B cell (primary cell): ENCODE measurements around the gene CPEB3. TPM values are rescaled to one million over a fixed set of nuclear protein-coding genes. Genes with fewer than 3 reads are reported as not detected.

Experiments used
- ATAC-seq: fragments of 200-7000 bp; cut with Tn5 transposase; one replicate; pipeline ENCODE4 v1.10.0; 2021; ENCODE audit warnings: low read depth, mild to moderate bottlenecking, moderate number of reproducible peaks, moderate library complexity
- CTCF ChIA-PET: fragments of 350-600 bp; sonication (Branson Sonifier 250); formaldehyde crosslinking; loops from one replicate; lab custom pipeline; 2021; ENCODE audit warnings: antibody characterized with exemption, inconsistent platforms; lab: Charles Lee
- POLR2A ChIA-PET: fragments of 350-600 bp; sonication (Branson Sonifier 250); formaldehyde crosslinking; loops from one replicate; lab custom pipeline; 2021; ENCODE audit warnings: antibody characterized with exemption; lab: Charles Lee
- DNase-seq: peaks from one replicate; pipeline ENCODE4 v3.0.0; 2013
- H2AFZ ChIP-seq: 2 replicates; pipeline ENCODE4 v1.6.1; 2012; ENCODE audit warnings: mild to moderate bottlenecking, low read depth, low read length; ENCODE audit not compliant: insufficient read depth, poor library complexity, severe bottlenecking
- H3K27ac ChIP-seq, 2 donors: 1 replicate in 1 of 2; 2 replicates in 1 of 2; pipeline ENCODE4 v1.5.1; 2012 to 2013; ENCODE audit warnings: low read length in 2 of 2, mild to moderate bottlenecking in 2 of 2, moderate library complexity in 1 of 2
- H3K27me3 ChIP-seq, 4 experiments: fragments of 200-600 bp in 1 of 4; sonication (generic) in 1 of 4; replicated peaks in 1 of 4; 1 replicate in 2 of 4; 2 replicates in 2 of 4; pipeline versions ENCODE4 v1.6.1 to v1.7.0; 2013 to 2016; ENCODE audit warnings: low read length in 3 of 4, mild to moderate bottlenecking in 2 of 4, mixed read lengths in 1 of 4, moderate library complexity in 1 of 4; ENCODE audit not compliant: insufficient read depth in 4 of 4, control insufficient read depth in 3 of 4; ENCODE audit errors: control extremely low read depth in 1 of 4
- H3K36me3 ChIP-seq, 2 experiments: replicated peaks in 1 of 2; 1 replicate in 1 of 2; 2 replicates in 1 of 2; pipeline versions ENCODE4 v1.6.1 to v1.7.1; 2013; ENCODE audit warnings: low read length in 1 of 2; ENCODE audit not compliant: insufficient read depth in 2 of 2, control insufficient read depth in 1 of 2; ENCODE audit errors: control extremely low read depth in 1 of 2, extremely low read depth in 1 of 2
- H3K4me1 ChIP-seq, 2 donors: fragments of 200-600 bp in 1 of 2; sonication (generic) in 1 of 2; 1 replicate in 1 of 2; 2 replicates in 1 of 2; pipeline versions ENCODE4 v1.5.1 to v1.6.1; 2013 to 2017; ENCODE audit warnings: low read length in 2 of 2; ENCODE audit not compliant: control insufficient read depth in 2 of 2, insufficient read depth in 2 of 2
- H3K4me2 ChIP-seq: replicated peaks from 2 replicates; pipeline ENCODE3; 2012; ENCODE audit warnings: mild to moderate bottlenecking, low read depth, low read length; ENCODE audit not compliant: poor library complexity, severe bottlenecking
- H3K4me3 ChIP-seq, 5 experiments: fragments of 200-600 bp in 1 of 5; sonication (generic) in 1 of 5; 1 replicate in 3 of 5; 2 replicates in 2 of 5; pipeline versions ENCODE4 v1.5.1 to v1.7.0; 2011 to 2016; ENCODE audit warnings: low read length in 4 of 5, mild to moderate bottlenecking in 4 of 5, low read depth in 2 of 5, control low read depth in 1 of 5, moderate library complexity in 1 of 5; ENCODE audit not compliant: insufficient read depth in 1 of 5; ENCODE audit errors: control extremely low read depth in 1 of 5, extremely low read depth in 1 of 5
- H3K79me2 ChIP-seq: fragments of 200-600 bp; sonication (generic); one replicate; pipeline ENCODE4 v1.6.0; 2016; ENCODE audit warnings: low read length; ENCODE audit not compliant: control insufficient read depth, insufficient read depth
- H3K9ac ChIP-seq: fragments of 200-600 bp; sonication (generic); 2 replicates; pipeline ENCODE4 v1.6.1; 2017; ENCODE audit warnings: mild to moderate bottlenecking, low read length, moderate library complexity
- H3K9me3 ChIP-seq, 3 donors: one replicate each; pipeline versions ENCODE4 v1.6.1 to v1.7.1; 2013; ENCODE audit warnings: low read length in 2 of 3; ENCODE audit not compliant: control insufficient read depth in 2 of 3, insufficient read depth in 1 of 3; ENCODE audit errors: control extremely low read depth in 1 of 3
- H4K20me1 ChIP-seq: 2 replicates; pipeline ENCODE4 v1.6.0; 2012; ENCODE audit warnings: mild to moderate bottlenecking, low read length; ENCODE audit not compliant: insufficient read depth, control insufficient read depth, poor library complexity, severe bottlenecking
- H3K27ac Mint-ChIP-seq: one replicate; pipeline ENCODE4 v1.8.0; 2021; ENCODE audit warnings: mixed read lengths
- H3K27me3 Mint-ChIP-seq: one replicate; pipeline ENCODE4 v1.8.0; 2021; ENCODE audit warnings: mixed read lengths
- H3K4me1 Mint-ChIP-seq: one replicate; pipeline ENCODE4 v1.8.0; 2021; ENCODE audit warnings: mixed read lengths
- H3K4me3 Mint-ChIP-seq: one replicate; pipeline ENCODE4 v1.8.0; 2021; ENCODE audit warnings: mixed read lengths
- H3K9me3 Mint-ChIP-seq: one replicate; pipeline ENCODE4 v1.8.0; 2022; ENCODE audit warnings: mixed read lengths; ENCODE audit not compliant: insufficient read depth
- EZH2 ChIP-seq: IDR thresholded peaks from 2 replicates; pipeline ENCODE4 v1.6.1; 2012; ENCODE audit warnings: borderline replicate concordance, low read depth, mild to moderate bottlenecking, moderate library complexity, low read length; ENCODE audit not compliant: insufficient read depth, poor library complexity, severe bottlenecking
- WGBS: methylation state at CpG from one replicate; pipeline ENCODE4 v1.1.5; 2013; ENCODE audit warnings: missing lambda C conversion rate; ENCODE audit not compliant: insufficient coverage; 5-methylcytosine and 5-hydroxymethylcytosine counted together
- intact Hi-C: fragments of 100-400 bp; cut with micrococcal nuclease; formaldehyde crosslinking; loops from one replicate; pipeline ENCODE4 v1.10.0; 2022
- polyA plus RNA-seq: library from polyadenylated mRNA; depleted of rRNA; stranded (reverse); fragments of >200 nt; gene quantifications from 2 replicates; pipeline ENCODE4 v1.2.3, GENCODE V29; 2012
- total RNA-seq, 2 donors: library from RNA; stranded (reverse); fragments of 120-200 nt in 1 of 2; gene quantifications; 1 replicate in 1 of 2; 2 replicates in 1 of 2; pipeline versions ENCODE4 v1.2.3 to v1.2.4, GENCODE V29; 2013 to 2022
- TF ChIP-seq, protein P1 (sequence below): fragments of 200-600 bp; IDR thresholded peaks from one replicate; pipeline ENCODE4 v1.8.0; 2022; ENCODE audit warnings: antibody characterized with exemption, mild to moderate bottlenecking

CPEB3 gene
- total and polyA plus RNA-seq, 2 donors (not counting 1 experiment from before 2014, with no cell fraction given) = 1.6 to 6.7 TPM

DNA sequence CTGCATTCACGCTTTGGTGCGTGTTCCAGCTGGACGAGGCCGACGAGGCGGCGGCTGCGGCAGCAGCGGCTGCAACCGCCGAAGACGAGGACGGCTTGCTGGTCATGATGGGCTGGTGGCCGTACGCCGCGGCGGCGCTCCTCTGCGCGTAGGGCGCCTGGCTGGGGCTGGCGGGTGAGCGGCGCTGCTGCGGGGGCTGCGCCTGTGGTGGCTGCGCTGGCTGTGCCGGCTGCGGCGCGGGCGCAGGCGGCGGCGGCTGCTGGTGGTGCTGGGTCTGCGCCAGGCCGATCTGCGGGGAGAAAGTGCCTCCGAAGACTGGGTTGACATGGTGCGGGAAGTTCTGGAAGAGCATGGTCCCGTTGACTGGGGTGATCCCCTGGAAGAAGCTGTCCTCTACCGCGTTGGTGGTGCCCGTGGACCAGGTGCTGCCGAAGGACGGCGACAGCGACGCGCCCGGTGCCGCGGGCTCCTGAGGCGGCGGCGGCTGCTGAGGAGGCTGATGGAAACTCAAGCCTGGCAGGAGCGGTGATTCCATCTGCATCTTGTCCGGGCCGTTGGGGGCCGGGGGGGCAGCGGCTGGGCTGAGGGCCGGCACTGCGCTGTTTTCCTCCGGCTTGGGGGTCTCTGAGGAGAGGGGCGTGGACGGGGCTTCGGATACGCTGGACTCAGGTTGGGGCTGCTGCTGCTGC is 51.1 kb downstream of the CPEB3 start:
- 4% methylated on average over 69 of the region's 69 CpGs for WGBS
- Histone ChIP-seq H3K9ac (peak overlapping the region; percentile 86), H2AFZ (peak overlapping the region; percentile 89), H4K20me1 (no peaks in the 10 kb centered on the region), H3K36me3 (no peaks in the 10 kb centered on the region), H3K9me3 (no peaks in the 10 kb centered on the region), H3K4me3 (peak overlapping the region; percentile 63 to 99 (median 91)), H3K4me1 (peaks cover 19 to 30% of the 10 kb centered on the region in 2 donors), H3K4me2 (peak overlapping the region; percentile 96), H3K79me2 (peaks cover 16% of the 10 kb centered on the region), H3K27me3 (no peaks in the 10 kb centered on the region), H3K27ac (peak overlapping the region; percentile 7 to 37)
- ATAC-seq = peak; percentile 53
- Mint-ChIP-seq H3K27me3 (no peaks in the 10 kb centered on the region), H3K4me3 (peak overlapping the region; percentile 96), H3K27ac (peak overlapping the region; percentile 93), H3K9me3 (no peaks in the 10 kb centered on the region), H3K4me1 (peaks cover 47% of the 10 kb centered on the region)
- POLR2A ChIA-PET = interaction anchor here (0.8 kb wide), 1 partner anchor 51 kb away, joined by 4 read pairs; the partner anchor contains the start of genes CPEB3 and MARCHF5
- TF ChIP-seq EZH2 = no peak
- TF ChIP-seq, protein P1, sequence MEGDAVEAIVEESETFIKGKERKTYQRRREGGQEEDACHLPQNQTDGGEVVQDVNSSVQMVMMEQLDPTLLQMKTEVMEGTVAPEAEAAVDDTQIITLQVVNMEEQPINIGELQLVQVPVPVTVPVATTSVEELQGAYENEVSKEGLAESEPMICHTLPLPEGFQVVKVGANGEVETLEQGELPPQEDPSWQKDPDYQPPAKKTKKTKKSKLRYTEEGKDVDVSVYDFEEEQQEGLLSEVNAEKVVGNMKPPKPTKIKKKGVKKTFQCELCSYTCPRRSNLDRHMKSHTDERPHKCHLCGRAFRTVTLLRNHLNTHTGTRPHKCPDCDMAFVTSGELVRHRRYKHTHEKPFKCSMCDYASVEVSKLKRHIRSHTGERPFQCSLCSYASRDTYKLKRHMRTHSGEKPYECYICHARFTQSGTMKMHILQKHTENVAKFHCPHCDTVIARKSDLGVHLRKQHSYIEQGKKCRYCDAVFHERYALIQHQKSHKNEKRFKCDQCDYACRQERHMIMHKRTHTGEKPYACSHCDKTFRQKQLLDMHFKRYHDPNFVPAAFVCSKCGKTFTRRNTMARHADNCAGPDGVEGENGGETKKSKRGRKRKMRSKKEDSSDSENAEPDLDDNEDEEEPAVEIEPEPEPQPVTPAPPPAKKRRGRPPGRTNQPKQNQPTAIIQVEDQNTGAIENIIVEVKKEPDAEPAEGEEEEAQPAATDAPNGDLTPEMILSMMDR = no peak
- CTCF ChIA-PET = interaction anchor here (1.1 kb wide), 1 partner anchor 148 kb away, joined by 3 read pairs; no protein-coding TSS in a partner anchor
- DNase-seq = peak; percentile 72
- intact Hi-C loops = loop anchor here (1.0 to 2.0 kb wide), 5 partner anchors 52 to 441 kb away; partner anchors contain the start of genes CPEB3, IDE, MARCHF5 and TNKS2

DNA sequence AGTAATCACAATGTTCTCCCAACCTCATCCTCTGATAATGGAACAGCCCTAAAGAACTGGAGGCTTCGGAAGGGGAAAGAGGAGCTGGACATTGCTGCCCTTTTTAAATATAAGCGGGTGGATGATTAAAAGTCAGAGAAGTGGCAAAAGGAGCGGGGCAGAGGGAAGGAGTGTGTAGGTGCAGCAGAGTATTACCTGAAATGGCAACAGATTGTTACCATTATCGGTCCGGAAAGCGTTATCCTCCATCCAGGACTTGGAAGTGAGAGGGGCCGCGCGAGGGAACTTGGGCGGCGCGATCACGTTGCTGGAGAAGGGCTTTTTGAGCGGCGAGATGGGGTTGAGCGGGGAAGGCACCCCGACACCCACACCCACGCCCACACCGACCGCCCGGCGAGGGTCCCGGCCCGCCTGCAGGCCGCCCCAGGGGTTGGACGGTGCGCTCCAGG is 51.7 kb downstream of the CPEB3 start:
- ATAC-seq (no peak), DNase-seq (no peak)
- TF ChIP-seq, protein P1 = no peak
- TF ChIP-seq EZH2 = no peak
- Histone ChIP-seq H3K4me1 (peaks cover 19 to 30% of the 10 kb centered on the region in 2 donors), H3K4me3 (peak overlapping the region in 4 of 5 experiments; percentile 63 to 95 (median 89)), H3K27ac (no peak overlapping the region), H3K79me2 (peaks cover 18% of the 10 kb centered on the region), H3K27me3 (no peaks in the 10 kb centered on the region), H3K4me2 (peak overlapping the region; percentile 96), H3K9me3 (no peaks in the 10 kb centered on the region), H2AFZ (peak overlapping the region; percentile 89), H4K20me1 (no peaks in the 10 kb centered on the region), H3K36me3 (no peaks in the 10 kb centered on the region), H3K9ac (peak overlapping the region; percentile 86)
- peaks cover 47% of the 10 kb centered on the region for H3K4me1 Mint-ChIP-seq
- peak overlapping the region; percentile 72 for H3K27ac Mint-ChIP-seq
- peak overlapping the region; percentile 96 for H3K4me3 Mint-ChIP-seq
- POLR2A ChIA-PET = interaction anchor here (0.8 kb wide), 1 partner anchor 52 kb away, joined by 4 read pairs; the partner anchor contains the start of genes CPEB3 and MARCHF5
- WGBS = 74% methylated on average over 26 of the region's 27 CpGs
- no peaks in the 10 kb centered on the region for H3K9me3 Mint-ChIP-seq
- no peaks in the 10 kb centered on the region for H3K27me3 Mint-ChIP-seq
- CTCF ChIA-PET = interaction anchor here (0.6 to 1.0 kb wide), 2 partner anchors 10 to 52 kb away, joined by 3 to 5 read pairs; partner anchors contain the start of genes CPEB3 and MARCHF5
- intact Hi-C loops = no loop called here
